PC-9 (cell line): ENCODE measurements around the gene ECE1.

ENCODE experiments used
- EZH2 ChIP-seq: fragments of 200-600 bp; sonication (generic); IDR thresholded peaks from 2 replicates; pipeline ENCODE4 v1.8.0; 2017; ENCODE audit warnings: antibody characterized with exemption, low read depth
- TF ChIP-seq, protein P1 (sequence below): fragments of 200-600 bp; sonication (generic); conservative IDR thresholded peaks from 2 replicates; pipeline ENCODE4 v1.6.1; 2017; ENCODE audit warnings: mixed run types, antibody characterized with exemption, mild to moderate bottlenecking, moderate library complexity

DNA sequence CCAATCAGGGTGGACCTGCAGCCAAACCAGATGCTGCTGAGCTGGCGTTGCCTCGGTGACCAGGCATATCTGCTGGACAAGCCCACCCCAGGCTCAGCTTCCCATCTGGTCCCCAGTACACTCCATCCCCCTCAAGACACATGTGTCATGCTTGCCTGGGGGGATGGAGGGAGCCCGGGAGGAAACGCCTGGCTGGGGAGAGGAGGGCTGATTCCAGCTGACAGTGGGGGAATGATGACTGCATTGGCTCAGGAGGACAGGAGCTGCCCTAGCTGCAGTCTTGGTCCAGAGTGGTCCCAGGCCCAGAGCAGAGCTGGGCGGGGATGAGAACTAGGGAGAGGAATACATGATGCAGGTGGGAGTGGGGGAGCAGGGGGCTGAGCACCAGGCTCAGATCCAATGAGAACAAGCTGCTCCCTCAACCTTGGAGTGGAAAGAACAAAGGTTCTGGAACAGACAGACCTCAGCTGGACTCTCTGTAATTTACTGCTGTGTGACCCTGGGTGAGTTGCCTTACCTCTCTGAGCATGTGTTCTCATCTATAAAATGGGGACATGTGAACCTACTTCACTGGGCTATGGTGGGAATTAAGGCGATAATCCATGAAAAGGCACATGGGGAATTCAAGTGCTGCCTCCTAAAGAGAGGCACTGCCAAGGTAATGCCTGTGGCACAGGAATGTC is 23.1 kb upstream of the ECE1 start:
- TF ChIP-seq EZH2 = no peak
- TF ChIP-seq, protein P1, sequence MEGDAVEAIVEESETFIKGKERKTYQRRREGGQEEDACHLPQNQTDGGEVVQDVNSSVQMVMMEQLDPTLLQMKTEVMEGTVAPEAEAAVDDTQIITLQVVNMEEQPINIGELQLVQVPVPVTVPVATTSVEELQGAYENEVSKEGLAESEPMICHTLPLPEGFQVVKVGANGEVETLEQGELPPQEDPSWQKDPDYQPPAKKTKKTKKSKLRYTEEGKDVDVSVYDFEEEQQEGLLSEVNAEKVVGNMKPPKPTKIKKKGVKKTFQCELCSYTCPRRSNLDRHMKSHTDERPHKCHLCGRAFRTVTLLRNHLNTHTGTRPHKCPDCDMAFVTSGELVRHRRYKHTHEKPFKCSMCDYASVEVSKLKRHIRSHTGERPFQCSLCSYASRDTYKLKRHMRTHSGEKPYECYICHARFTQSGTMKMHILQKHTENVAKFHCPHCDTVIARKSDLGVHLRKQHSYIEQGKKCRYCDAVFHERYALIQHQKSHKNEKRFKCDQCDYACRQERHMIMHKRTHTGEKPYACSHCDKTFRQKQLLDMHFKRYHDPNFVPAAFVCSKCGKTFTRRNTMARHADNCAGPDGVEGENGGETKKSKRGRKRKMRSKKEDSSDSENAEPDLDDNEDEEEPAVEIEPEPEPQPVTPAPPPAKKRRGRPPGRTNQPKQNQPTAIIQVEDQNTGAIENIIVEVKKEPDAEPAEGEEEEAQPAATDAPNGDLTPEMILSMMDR = no peak
